GM18873 (cell line): ENCODE measurements around the gene RFXANK.
A peak's percentile ranks its signal among the peaks of the same experiment; 100 is the strongest.
"Not testable (repeated sequence)": the region's sequence is repeated elsewhere in the genome, so short reads cannot be mapped to it uniquely, and the experiment has no call there.

ENCODE experiments used
- ATAC-seq: cut with Tn5 transposase; IDR thresholded peaks from one replicate; pipeline ENCODE4 v1.9.1; 2021; ENCODE audit warnings: mild to moderate bottlenecking, moderate library complexity, moderate number of reproducible peaks; ENCODE audit not compliant: unreplicated experiment, low FRiP score

RFXANK gene

GRCh38 chr19:19169236-19170052 lies 22.6 kb upstream of the RFXANK start:
- ATAC-seq = no peak

GRCh38 chr19:19170053-19170872 lies 21.8 kb upstream of the RFXANK start, which contains the start of gene MEF2B:
TSS of gene MEF2B (minus strand) at chr19:19170263. CDS start at chr19:19150735, 19,528 bp downstream.
- ATAC-seq = peak; percentile 59

GRCh38 chr19:19170873-19171672 lies 21.0 kb upstream of the RFXANK start:
- no peak for ATAC-seq

- ATAC-seq = no peak
Observed at GRCh38 chr19:19171821-19172532, 20.1 kb upstream of the RFXANK start.

GRCh38 chr19:19173243-19173642 lies 18.8 kb upstream of the RFXANK start:
- not testable (repeated sequence) for ATAC-seq

- ATAC-seq = no peak
Observed at GRCh38 chr19:19176950-19177349, 15.1 kb upstream of the RFXANK start.

GRCh38 chr19:19179548-19180441 lies 12.3 kb upstream of the RFXANK start:
- no peak for ATAC-seq

GRCh38 chr19:19181488-19181998 lies 10.5 kb upstream of the RFXANK start:
- ATAC-seq = no peak

GRCh38 chr19:19185853-19186740 lies 6.0 kb upstream of the RFXANK start:
- no peak for ATAC-seq

- no peak for ATAC-seq
Observed at GRCh38 chr19:19186742-19187141, 5.3 kb upstream of the RFXANK start.

- no peak for ATAC-seq
Observed at GRCh38 chr19:19191768-19192077, 335 bp upstream of the RFXANK start.

GRCh38 chr19:19192910-19193423 lies 909 bp downstream of the RFXANK start:
- no peak for ATAC-seq

GRCh38 chr19:19193926-19194325 lies 1.9 kb downstream of the RFXANK start:
- ATAC-seq = no peak

GRCh38 chr19:19201697-19202630 lies 9.9 kb downstream of the RFXANK start:
- ATAC-seq = no peak

- no peak for ATAC-seq
Observed at GRCh38 chr19:19202707-19203011, 10.6 kb downstream of the RFXANK start.

- ATAC-seq = peak; percentile 53
Observed at GRCh38 chr19:19203012-19203856, 11.2 kb downstream of the RFXANK start, which contains the start of gene NR2C2AP. TSS of gene NR2C2AP (minus strand) at chr19:19203414. CDS start at chr19:19203060, 354 bp downstream.
